ENCODE measurements around the gene COBL. TPM values are rescaled to one million over a fixed set of nuclear protein-coding genes. Genes with fewer than 3 reads are reported as not detected.

COBL gene
- polyA plus RNA-seq, 3 donors = not detected

DNA sequence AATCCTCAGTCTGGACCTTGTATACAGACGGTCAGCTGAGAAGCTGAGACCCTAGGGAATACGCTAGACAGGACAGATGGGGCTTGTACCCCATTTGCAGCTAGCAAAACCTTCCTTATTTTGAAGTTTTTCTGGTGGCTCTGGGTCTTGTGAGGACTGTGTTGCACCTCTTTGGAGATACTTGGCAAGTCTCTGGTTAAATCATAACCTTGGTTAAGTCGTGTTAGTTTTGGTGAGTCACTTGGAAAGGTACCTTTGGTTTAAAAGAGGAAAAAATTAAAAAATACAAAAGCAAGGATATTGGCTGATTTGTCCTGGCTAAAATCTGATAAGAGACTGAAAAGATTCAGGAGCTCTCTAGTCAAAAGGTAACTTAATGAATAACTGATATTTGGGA, 140.6 kb downstream of the COBL start:
- no peak overlapping the region for H3K27ac ChIP-seq (ENCODE audit: low read depth in 1 of 2, low read length in 2 of 2)
- H3K27me3 ChIP-seq (ENCODE audit: control insufficient read depth in 2 of 2, insufficient read depth in 2 of 2, low read length in 2 of 2) = peaks cover 0 to 3% of the 10 kb centered on the region in 2 donors
- H3K9ac ChIP-seq (ENCODE audit: insufficient read depth, low read length, poor library complexity, severe bottlenecking) = no peak overlapping the region
- Mint-ChIP-seq H3K4me1 (no peaks in the 10 kb centered on the region), H3K9me3 (no peaks in the 10 kb centered on the region), H3K36me3 (no peaks in the 10 kb centered on the region), H3K27ac (no peak overlapping the region), H3K4me3 (no peak overlapping the region), H3K27me3 (ENCODE audit: low read depth in 3 of 3) (peaks cover 1 to 9% (median 3%) of the 10 kb centered on the region in 3 donors)
- no peaks in the 10 kb centered on the region for H3K4me1 ChIP-seq (ENCODE audit: control insufficient read depth in 1 of 2, insufficient read depth in 2 of 2, low read length in 2 of 2)
- H3K36me3 ChIP-seq (replicated peaks in 1 of 2; ENCODE audit: control insufficient read depth in 1 of 2, insufficient read depth in 2 of 2, low read length in 2 of 2) = no peaks in the 10 kb centered on the region
- intact Hi-C loops (cut with micrococcal nuclease) = no loop called here
- H3K9me3 ChIP-seq (replicated peaks in 1 of 2; ENCODE audit: control insufficient read depth in 1 of 2, insufficient read depth in 1 of 2, low read length in 2 of 2) = no peaks in the 10 kb centered on the region
- no peak for DNase-seq
- H3K4me3 ChIP-seq (replicated peaks in 1 of 3; ENCODE audit: low read depth in 2 of 3, low read length in 3 of 3) = no peak overlapping the region
- no peak overlapping the region for H3K4me2 ChIP-seq (replicated peaks; ENCODE audit: extremely low read depth, low read length, poor library complexity, severe bottlenecking)
- H3K79me2 ChIP-seq (ENCODE audit: insufficient read depth, low read length) = no peaks in the 10 kb centered on the region
- no peaks in the 10 kb centered on the region for H4K20me1 ChIP-seq (ENCODE audit: insufficient read depth, low read length)
- WGBS (ENCODE audit: insufficient coverage) = 83% methylated on average over 2 of the region's 3 CpGs
- no peak for TF ChIP-seq CTCF (IDR thresholded peaks at IDR 0.05)
- no peak overlapping the region for H2AFZ ChIP-seq (ENCODE audit: insufficient read depth, low read depth, low read length, poor library complexity, severe bottlenecking)

DNA sequence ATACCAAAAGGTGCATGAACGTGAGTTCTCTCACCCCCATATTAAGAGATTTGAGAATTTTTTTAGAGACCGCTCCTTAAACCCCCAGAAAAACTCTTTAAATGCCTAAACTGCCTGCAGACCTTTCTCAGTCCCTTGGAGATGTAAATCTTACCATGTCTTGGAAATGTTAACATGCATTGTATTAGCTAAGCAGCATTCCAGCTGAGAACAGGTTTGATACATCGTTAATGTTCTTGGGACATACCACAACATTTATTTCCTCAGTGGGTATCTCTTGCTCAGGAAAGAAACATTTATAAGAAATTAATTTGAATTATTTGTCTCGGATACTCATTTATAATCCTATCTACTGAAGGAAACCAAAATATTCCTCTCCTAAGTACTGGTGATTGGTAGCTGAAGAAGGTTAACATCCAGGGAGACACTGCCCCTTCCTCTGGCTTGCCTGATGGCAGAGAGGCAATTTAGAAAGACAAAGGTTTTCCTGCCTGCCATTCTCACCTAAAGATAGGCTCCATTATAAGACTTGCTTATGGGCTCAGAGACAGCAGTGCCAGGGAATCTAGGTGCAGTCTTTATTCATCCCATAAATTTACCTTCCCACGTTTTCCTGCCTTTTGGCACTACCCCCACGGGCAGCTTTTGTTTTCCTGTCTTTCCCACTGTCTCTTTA, 141.2 kb downstream of the COBL start:
- Mint-ChIP-seq H3K27ac (no peak overlapping the region), H3K4me1 (no peaks in the 10 kb centered on the region)

More for the DNA sequence above, 141.2 kb downstream of the COBL start:
- Histone ChIP-seq H3K79me2 (ENCODE audit: insufficient read depth, low read length) (no peaks in the 10 kb centered on the region), H3K27me3 (ENCODE audit: control insufficient read depth in 2 of 2, insufficient read depth in 2 of 2, low read length in 2 of 2) (peaks cover 0 to 3% of the 10 kb centered on the region in 2 donors), H3K9ac (ENCODE audit: insufficient read depth, low read length, poor library complexity, severe bottlenecking) (no peak overlapping the region), H3K27ac (ENCODE audit: low read depth in 1 of 2, low read length in 2 of 2) (no peak overlapping the region), H3K9me3 (replicated peaks in 1 of 2; ENCODE audit: control insufficient read depth in 1 of 2, insufficient read depth in 1 of 2, low read length in 2 of 2) (no peaks in the 10 kb centered on the region), H2AFZ (ENCODE audit: insufficient read depth, low read depth, low read length, poor library complexity, severe bottlenecking) (no peak overlapping the region), H3K36me3 (replicated peaks in 1 of 2; ENCODE audit: control insufficient read depth in 1 of 2, insufficient read depth in 2 of 2, low read length in 2 of 2) (no peaks in the 10 kb centered on the region), H3K4me2 (replicated peaks; ENCODE audit: extremely low read depth, low read length, poor library complexity, severe bottlenecking) (no peak overlapping the region), H3K4me1 (ENCODE audit: control insufficient read depth in 1 of 2, insufficient read depth in 2 of 2, low read length in 2 of 2) (no peaks in the 10 kb centered on the region), H3K4me3 (replicated peaks in 1 of 3; ENCODE audit: low read depth in 2 of 3, low read length in 3 of 3) (no peak overlapping the region), H4K20me1 (ENCODE audit: insufficient read depth, low read length) (no peaks in the 10 kb centered on the region)
- 44% methylated on average over 2 of the region's 6 CpGs for WGBS (ENCODE audit: insufficient coverage)
- DNase-seq = no peak
- TF ChIP-seq CTCF (IDR thresholded peaks at IDR 0.05) = no peak
- intact Hi-C loops (cut with micrococcal nuclease) = no loop called here
- no peaks in the 10 kb centered on the region for H3K9me3 Mint-ChIP-seq
- H3K27me3 Mint-ChIP-seq (ENCODE audit: low read depth in 3 of 3) = peaks cover 0 to 9% (median 3%) of the 10 kb centered on the region in 3 donors
- H3K4me3 Mint-ChIP-seq = no peak overlapping the region
- H3K36me3 Mint-ChIP-seq = no peaks in the 10 kb centered on the region

All from CD14-positive monocyte (primary cell).